HG03460 (cell line): ENCODE results near the gene TIGD6.

ENCODE experiments used
- ATAC-seq: cut with Tn5 transposase; IDR thresholded peaks from one replicate; pipeline ENCODE4 v1.9.1; 2021; ENCODE audit not compliant: unreplicated experiment

The TIGD6 gene

DNA sequence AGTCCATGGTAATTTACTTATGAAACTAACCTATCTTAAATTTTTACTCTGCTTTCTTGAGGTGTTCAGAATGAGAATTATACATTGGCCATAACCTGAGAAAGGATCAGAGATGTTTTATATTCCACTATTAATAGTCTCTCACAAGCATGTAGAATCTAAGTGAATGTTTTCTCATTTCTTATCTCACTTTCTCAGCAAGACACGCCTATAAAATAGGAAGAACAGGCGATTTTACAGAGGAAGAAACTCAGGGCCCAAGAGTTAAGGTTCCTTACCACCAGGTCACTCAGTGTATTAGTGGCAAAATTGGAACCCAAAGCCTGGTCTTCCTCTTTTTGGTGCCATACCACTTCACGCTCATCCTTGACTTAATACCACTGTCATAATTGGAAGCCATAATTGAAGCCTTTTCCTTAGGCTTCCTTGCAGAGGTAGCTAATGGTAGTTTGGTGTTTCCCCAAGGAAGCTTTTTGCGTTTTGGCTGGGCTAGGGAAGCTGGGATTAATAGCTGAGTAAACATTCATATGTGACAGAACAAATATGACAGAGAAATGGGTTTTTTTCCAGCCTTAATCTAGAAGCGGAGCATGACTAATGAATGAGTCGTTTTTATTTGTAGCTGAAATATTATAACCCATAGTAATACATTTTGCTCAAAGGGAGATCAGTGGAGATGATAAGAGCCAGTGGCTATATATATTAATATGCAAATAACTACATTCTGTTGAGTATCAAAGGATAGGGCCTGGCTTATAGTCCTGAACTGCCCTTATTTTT, 17.0 kb upstream of the TIGD6 start:
- ATAC-seq = no peak

DNA sequence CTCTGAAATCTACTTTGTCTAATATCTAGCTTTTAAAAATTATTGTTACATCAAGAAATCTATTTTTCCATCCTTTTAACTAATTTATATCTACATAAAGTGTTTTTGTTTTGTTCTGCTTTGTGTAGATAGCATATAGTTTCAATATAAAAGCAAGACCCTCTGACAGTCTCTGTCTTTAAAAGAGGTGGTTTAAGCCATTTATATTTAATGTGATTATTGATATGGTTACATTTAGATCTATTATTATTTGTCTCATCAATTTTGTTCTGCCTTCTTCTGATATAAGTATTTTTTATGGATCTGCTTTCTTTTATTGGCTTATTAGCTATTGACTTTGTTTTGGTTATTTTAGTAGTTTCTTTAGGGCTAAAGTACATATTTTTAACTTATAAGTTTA, 16.1 kb upstream of the TIGD6 start:
- no peak for ATAC-seq

DNA sequence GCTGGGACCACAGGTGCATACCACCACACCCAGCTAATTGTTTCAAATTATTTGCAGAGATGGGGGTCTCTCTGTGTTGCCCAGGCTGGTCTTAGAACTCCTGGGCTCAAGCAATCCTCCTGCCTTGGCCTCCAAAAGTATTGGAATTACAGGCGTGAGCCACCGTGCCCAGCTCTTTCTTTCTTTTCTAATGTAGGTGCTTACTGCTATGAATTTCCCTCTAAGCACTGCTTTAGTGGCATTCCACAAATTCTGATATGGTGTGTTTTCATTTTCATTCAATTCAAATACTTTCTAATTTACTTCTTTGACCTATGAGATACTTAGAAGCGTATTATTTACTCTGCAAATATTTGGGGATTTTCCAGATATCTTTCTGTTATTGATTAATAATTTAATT, 15.0 kb upstream of the TIGD6 start:
- ATAC-seq = no peak

DNA sequence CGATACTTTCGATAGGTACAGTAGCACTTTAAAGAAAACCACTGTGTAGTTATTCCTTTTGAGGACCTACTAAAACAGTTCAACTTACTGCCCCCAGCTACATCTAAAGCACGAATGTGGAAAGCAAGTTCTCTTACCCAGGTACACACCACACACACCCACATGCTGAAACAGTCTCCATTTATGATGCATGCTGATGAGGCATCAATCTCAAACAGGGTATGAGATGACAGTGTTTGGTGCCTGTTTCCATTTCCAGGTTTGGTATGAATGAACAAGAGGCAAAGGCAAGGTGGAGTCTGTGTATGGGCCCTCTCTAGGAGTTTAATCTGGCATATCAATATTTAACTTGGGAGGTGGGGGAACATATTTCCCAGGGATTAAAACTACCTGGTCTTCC, 14.0 kb upstream of the TIGD6 start:
- no peak for ATAC-seq

DNA sequence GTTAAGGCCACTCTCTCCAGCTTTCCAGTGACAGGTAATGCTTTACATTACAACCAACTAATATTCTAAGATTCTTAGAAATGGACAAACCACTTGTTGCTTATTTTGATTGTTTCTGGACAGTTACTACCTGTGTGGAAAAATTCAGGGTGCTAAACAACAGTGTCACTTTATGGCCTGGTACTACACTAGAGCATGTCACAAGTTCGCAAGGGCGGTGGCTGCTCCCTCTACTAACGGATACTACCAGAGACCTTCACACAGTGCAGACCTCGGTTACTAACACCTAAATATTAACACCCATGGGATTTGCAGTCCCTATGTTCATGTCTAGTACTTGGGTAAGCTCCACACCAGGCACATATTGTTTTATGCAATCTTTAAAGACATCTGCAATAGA, 13.5 kb upstream of the TIGD6 start:
- no peak for ATAC-seq

DNA sequence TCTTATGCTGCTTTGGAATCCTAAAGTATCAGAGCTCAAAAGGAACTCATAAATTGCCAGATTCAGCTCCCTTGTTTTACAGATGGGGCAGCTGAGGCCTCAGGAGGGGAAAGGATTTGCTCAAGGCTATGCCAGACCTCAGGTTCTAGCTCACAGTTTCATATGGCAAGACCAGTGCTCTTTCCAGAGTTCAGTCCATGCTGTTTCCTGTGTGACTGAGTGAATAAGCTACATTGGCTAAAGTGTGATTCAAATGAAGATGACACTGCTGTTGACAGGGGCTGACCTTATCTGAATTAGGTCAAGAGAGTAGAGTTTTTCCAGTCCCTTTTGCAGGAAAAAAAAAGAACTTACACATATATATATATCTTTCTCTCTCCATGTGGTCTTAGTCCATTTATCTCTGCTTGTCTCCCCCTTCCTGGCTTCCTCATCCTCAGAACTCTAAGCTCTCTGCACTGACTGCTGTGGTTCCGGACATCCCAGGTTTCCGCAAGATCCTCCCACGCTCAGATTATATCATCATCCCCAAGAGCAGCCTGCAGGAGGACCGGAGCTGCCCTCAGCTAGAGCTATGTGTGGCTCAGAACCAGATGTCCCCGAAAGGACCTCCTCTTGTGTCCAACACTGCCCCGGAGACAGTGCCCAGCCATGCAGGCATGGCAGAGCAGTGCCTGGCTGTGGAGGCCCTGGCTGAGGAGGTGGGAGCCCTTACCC, 9.4 kb upstream of the TIGD6 start:
- ATAC-seq = no peak

DNA sequence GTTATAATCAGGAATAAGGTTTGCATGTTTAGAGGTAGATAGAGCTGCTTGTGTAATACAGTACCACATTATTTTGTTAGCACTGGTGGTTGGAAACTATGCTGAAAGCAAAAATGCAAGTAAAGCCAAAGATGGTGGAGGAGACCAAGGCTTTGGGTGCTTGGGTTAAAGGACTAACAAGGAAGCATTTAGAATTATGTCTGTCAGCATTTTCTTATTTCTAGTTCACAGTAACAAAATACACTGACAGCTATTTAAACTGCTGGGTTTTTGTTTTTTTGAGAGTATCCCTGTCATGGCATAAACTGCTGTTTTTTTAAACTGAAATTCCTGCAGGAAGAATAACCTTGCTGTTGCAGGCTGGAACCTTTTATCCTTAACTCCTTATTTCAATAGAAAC, 6.6 kb upstream of the TIGD6 start:
- ATAC-seq = no peak

DNA sequence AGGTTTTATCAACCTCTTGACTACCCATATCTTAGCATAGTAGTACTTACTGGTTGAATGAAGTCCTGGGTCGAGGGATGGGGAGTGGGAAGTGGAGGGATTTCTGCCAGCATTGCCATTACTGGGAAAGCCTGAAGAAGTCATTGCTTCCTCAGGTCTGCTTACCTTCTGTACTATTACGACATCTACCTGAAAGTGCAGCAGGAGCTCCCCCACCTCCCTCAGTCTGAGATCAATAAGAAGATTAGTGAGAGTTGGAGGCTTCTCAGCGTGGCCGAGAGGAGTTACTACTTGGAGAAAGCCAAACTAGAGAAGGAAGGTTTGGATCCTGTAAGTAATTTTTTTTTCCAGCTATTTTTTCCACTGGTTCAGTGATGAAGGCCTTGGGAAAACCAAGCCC, 5.9 kb upstream of the TIGD6 start:
- no peak for ATAC-seq

DNA sequence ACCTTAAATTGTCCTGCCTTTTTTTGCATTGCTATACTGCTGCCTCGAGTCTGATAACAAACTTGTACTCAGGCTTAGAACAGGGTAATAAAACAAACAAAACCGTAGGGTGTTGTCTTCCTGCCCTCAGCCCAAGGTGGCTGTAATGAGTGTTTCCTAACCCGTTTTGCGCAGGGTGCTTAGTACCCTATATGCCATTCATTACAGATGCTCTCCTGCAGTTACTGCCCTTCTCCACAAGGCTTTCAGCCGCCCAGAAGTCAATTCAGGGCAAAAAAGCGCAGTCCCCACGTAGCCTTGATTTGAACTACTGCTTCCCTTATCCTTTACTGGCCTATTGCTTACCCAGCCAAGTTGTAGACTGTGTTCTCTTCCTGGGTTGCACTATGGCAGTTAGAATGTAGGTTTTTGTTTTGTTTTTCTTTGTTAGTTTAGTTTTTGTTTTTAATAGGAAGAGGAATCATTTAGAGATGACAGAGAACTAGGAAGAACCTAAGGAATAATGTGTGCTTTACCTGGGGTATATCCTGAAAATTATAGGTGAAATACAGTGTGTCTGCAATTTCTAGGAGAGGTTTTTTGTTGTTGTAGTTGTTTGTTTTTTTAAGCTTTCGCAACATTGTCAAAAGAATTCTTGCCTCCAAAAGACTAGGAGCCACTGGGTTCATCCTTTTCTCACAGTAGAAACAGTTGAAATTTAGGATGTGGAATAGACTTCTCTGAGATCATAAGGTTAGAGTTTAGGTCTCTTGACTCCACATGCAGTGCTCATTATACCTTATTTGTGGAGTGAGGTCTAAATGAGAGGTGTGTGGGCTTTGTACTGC, 1.4 kb upstream of the TIGD6 start:
- ATAC-seq = peak; percentile 52

DNA sequence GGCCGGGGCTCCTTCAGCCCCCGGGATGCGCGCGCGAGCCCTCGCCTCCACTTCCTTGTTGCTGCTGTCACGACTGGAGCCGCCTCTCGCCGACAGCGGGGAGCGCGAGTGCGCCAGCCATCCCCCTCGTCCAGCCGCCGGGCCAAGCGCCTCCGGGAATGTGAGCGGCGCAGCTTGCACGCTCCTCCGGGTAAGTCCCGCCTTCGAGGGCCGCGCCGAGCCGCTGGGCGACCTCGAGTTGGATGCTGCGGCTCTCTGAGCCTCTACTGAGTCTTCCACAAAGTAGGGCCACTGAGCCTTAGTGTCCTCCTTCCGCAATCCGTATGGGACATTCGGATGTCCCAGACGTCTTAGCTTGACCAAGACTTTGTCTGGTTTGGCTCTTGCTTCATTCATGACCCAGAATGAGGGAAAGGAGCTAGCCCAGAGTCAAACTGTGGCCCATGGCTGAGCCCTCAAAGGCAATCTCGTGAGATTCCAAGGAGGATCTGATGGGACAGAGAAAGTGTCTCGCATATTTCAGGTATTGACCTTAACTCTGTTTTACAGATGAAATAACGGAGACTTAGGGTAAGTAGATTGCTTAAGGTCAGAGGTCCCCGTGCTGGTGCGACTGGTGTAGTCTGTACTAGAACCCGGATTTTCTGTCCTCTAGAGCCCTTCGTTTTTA, 671 bp upstream of the TIGD6 start:
- ATAC-seq = no peak

DNA sequence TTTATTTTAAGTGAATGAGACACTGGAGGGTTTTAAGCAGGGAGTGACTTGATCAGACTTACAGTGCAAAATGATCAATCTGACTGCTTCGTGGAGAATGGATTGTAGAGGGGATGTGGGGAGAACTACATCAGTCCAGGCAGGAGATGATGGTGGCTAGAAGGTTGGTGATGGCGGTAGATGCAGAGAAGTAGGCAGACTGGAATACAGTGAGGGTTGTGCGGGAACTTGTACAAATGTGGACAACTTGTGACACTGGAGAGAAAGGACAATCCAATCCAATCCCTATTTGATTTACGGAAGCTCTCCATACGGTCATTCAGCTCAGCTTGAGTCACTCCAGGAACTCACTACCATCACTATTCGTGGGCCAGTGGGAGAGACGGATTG, 593 bp downstream of the TIGD6 start:
- no peak for ATAC-seq

DNA sequence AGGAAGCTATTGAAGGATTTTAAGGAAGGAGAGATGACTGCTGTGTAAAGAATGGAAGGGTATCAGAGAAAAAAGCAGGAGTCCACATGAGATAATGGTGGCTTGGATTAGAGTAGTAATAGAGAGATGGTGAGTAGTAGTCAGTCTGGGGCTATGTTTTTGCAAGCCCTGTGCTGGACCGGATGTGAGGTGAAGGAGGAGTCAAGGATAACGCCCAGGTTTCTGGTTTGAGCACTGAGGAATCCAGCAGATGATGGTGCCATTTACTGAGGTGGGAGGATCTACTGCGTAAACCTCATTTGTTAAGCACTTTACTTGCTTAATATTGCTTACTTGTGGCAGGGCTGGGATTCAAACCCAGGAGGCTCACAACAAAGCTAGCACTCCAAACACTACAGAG, 1.1 kb downstream of the TIGD6 start:
- no peak for ATAC-seq

DNA sequence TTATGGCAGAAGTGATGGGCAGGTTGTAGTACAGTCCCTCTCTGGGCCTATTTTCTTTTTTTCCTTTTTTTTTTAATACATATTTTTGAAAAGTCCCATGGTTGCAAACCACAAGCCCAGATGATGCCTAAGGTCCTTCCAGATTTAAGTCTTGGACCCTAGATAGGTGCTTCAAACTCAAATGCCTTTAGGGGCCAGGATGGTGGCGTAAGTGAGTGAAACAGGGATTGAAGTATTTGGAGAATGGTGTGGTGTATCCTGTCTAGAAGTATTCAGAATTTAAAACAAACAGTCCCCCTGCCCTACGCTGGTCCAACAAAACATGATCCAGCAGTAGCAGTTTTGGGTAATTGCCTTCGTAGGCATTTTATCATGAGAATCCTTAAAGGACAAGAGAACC, 2.2 kb downstream of the TIGD6 start:
- no peak for ATAC-seq

DNA sequence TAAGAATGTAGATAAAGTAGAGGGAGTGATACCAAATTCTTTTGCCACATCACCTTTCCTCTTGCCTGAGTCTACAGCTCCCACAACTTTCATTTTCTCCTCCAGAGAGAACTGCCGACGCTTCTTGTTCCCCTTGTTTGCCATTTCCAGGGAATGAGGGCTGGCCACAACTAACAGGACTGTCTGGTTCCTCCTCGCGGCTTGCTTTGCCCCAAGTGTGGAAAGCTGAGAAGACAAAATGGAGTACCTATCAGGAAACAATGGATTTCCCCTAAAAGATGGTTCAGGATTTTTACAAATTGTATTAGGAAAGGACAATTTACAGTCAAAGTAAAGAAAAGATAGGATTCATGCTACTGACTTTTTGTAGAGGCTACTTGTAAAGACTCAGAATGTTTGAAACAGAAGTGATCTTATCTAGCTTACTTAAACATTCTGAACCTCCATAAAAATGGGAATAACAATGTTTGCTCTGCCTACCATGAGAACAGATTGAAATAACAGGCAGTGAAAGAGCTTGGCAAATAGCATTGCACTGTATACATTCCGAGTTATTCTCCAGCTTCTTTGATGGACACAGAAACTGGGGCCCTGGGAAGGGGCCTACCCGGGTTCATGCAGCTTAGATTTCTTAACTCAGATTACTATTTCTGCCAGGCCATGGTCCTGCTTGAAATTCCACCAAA, 4.1 kb downstream of the TIGD6 start:
- ATAC-seq = no peak

DNA sequence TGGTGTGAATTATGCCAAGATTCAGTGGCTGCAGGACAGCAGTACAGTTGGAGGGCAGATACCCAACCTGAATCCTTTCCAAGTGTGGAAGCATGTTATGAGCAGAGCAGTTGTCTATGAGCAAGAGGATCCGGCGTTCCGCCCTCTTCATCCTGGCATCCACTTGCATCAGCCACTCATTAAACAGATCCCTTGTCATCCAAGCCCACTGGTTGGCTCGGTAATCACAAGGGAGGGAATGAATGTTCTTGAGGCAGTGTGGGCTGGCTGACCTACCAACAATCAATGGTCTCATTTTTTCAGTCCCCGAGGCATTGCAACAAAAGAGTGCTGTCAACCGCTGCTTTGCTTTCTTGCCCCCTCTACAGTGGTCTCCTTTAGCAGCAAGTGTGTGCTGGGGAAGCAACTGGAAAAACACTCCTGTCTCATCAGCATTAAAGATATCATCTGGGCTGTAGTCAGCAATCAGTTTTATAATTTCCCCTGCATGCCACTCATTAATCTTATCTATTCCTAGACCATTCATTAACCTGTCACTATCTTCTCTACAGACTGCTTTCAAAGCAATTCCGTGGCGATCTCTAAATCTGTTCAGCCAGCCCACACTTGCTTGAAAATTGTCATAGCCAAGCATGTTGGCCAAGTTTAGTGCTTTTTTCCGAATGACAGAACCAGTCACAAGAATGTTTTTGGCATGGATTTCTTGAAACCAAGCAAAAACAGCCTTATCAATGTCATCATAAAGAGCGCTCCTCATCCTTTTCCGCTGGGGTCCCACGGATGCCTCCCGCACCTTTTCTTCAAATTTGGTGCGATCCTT, 4.9 kb downstream of the TIGD6 start:
- ATAC-seq = no peak

DNA sequence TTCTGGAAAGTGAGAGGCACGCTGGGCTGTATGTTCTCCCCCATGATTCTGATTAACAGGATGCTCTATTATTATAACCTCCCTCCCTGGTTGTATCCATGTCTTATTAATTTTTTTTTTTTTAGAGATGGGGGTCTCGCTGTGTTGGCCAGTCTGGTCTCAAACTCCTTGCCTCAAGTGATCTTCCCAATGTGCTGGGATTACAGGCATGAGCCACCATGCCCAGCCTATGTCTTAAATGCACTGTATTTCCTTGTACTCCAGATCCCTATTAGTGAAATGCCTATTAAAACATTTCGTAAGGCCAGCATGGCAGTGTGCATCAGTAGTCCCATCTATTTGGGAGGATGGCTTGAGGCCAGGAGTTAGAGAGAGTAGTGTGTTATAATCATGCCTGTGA, 7.0 kb downstream of the TIGD6 start:
- ATAC-seq = no peak

DNA sequence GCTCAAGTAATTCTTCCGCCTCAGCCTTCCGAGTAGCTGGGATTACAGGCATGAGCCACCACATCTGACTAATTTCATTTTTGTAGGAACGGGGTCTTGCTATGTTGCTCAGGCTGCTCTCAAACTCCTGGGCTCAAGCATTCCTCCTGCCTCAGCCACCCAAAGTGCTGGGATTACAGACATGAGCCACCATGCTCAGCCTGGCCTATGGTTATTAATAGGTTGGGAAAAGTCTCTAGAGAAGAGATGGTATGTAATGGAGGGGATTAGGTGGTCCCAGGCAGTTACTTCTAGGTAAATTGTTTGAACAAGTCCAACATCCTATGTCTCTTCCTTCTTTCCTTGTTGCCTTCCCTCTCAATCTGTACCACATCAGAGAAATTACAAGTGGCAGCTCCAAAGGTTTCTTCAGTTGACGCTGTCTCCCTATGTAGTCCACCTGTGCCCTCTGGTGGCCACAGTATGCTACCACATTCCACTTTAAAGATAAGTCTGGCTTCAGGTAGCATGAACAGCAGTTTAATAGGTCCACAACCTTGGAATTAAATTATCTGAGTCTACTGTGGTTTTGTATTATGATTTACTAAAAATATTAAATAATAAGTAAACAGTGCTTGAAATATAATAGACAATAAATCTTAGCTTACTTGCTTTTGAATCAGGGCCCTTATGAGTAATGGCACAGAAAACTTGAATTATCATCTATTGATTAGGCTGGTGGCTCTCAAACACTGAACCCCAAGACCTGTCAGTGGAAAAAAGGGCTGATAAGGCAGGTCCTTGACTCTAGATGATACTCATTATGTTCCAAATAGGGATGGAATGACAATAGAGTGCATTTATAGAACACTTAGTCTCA, 9.7 kb downstream of the TIGD6 start:
- ATAC-seq = peak; percentile 73

DNA sequence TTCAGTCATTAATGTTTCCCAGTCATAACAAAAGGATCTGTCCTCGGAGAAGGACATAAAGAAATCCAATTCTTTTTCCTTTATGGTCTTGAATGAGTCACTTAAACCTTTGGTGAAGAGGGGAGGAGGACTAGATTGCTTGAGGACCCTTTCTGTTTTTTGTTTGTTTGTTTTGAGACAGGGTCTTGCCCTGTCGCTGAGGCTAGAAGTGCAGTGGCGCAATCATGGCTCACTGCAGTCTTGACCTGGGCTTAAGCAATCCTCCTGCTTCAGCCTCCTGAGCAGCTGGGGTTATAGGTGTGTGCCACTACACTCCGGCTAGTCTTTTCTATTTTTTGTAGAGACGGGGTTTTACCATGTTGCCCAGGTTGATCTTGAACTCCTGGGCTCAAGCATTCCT, 12.3 kb downstream of the TIGD6 start:
- no peak for ATAC-seq

DNA sequence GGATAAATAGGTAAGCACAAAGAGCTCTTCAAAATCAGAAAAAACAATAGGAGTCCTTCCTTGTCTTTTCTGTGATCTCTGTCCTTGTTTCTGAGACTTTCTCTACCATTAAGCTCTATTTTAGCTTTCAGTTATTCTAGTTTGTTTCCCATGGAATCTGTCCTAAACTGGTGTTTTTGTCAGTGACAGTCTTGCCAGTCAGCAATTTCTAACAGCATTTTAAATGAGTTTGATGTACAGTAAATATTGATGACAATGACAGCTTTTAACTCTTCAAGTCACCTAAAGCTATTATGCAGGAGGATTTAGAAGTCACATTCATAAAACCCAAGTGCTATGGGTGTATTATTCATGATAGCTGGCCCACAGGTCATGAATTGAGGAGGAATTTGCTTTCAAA, 17.9 kb downstream of the TIGD6 start:
- no peak for ATAC-seq
